Left kidney (tissue), 2 donors: Measurements from ENCODE around the gene PSG1. TPM values are rescaled to one million over a fixed set of nuclear protein-coding genes. Genes with fewer than 3 reads are reported as not detected.
"Not testable (repeated sequence)": the region's sequence is repeated elsewhere in the genome, so short reads cannot be mapped to it uniquely, and the experiment has no call there.

Experiments
- DNase-seq: peaks from one replicate; pipeline ENCODE4 v3.0.0-alpha.2; 2013
- polyA plus RNA-seq: library from polyadenylated mRNA; unstranded; fragments of 120-200 nt; gene quantifications from one replicate; pipeline ENCODE4 v1.2.1, GENCODE V29; 2013; ENCODE audit not compliant: insufficient read length

Gene PSG1
- polyA plus RNA-seq, 1 donor: not detected

GRCh38 chr19:42881279-42881678 is 1.8 kb upstream of the PSG1 start:
- not testable (repeated sequence) for DNase-seq

DNA sequence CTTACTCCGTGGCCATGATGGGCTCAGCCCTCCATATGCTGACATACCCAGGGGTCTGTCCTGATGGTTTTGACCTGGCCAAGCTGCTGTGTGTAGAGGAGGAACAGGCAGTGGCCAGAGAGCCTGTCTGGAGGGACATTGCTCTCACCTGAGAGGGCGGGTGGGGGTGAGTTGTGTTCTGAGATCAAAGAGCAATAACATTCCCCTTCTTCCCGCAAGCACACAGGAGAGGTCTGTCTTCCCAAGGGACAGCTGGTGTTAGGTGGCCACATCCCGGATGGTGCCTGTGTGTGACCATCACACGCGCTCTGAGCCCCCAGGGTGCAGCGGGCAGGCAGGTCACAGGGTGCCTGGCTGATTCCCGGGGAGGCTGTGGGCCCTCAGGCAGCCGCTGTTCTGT is 1.1 kb upstream of the PSG1 start:
- DNase-seq: not testable (repeated sequence)

GRCh38 chr19:42876596-42876995 is 2.9 kb downstream of the PSG1 start:
- DNase-seq: not testable (repeated sequence)

- not testable (repeated sequence) for DNase-seq
Observed at GRCh38 chr19:42875881-42876280, 3.6 kb downstream of the PSG1 start.

DNA sequence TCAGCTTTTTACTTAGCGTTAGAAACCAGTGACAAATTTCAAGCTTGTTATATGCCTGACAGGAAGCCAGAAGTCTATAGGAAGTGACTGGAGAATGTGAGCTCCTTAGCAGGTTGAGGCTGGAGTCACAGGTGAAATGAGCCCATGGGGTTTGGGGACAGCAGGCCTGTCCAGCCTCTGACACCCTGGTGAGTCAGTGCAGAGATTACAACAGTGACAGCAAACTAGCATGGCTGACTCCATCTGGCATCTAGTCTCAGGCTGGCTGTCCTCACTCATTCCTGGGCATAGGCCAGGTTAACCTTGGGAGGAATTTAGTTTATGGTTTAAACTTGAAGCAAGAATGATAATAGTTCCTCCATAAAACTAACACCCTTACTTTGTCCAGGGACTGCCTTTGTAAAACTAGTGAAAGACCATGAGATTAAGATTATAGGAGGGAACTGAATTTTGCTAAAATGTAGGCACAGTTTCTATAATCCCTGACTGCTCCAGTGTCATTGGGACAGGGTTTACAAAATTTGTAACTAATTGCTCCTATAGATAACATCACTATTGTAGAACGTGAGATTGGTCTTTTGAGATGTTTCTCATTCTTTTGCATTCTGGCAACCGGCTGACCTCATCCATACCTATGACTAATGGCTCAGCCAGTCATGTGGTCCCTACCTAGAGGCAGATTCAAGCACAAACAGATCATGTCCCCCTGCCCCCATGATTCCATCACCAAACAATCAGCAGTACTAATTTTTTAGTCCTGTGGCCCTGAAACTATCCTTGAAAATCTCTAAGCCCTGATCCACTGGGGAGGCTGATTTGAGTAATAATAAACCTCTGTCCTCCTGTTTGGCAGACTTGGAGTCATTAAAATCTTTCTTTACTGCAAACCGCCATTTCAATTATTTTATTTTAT is 4.4 kb downstream of the PSG1 start:
- not testable (repeated sequence) for DNase-seq

DNA sequence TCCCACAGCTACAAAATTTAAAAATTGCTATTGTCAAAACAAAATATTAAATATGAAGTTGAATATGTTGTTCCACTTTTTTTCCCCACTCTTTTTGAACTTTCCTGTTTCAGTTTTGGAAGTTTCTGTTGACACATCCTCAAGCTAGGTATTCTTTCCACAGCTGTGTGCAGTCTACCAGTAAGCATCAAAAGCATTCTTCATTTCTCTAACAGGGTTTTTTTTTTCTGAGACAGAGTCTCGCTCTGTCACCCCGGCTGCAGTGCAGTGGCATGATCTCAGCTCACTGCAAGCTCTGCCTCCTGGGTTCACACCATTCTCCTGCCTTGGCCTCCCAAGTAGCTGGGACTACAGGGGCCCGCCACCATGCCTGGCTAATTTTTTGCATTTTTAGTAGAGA is 5.4 kb downstream of the PSG1 start:
- not testable (repeated sequence) for DNase-seq

GRCh38 chr19:42872608-42873007 is 6.9 kb downstream of the PSG1 start:
- DNase-seq: no peak

DNA sequence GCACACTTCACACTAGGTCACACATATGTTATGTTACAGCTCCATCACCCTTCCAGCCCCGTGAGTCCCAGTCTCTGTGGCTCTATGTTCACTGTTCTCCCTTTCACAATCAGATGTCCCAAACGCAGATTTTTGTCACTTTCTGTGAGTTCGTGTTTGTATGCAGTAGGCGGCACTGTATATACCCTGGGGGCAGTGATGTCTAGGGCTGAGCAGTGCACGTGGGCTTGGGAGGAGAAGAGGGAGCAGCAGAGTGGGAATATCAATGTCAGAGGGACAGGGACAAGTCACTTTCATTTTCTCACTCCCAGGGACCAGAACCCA is 22.0 kb downstream of the PSG1 start:
- no peak for DNase-seq

DNA sequence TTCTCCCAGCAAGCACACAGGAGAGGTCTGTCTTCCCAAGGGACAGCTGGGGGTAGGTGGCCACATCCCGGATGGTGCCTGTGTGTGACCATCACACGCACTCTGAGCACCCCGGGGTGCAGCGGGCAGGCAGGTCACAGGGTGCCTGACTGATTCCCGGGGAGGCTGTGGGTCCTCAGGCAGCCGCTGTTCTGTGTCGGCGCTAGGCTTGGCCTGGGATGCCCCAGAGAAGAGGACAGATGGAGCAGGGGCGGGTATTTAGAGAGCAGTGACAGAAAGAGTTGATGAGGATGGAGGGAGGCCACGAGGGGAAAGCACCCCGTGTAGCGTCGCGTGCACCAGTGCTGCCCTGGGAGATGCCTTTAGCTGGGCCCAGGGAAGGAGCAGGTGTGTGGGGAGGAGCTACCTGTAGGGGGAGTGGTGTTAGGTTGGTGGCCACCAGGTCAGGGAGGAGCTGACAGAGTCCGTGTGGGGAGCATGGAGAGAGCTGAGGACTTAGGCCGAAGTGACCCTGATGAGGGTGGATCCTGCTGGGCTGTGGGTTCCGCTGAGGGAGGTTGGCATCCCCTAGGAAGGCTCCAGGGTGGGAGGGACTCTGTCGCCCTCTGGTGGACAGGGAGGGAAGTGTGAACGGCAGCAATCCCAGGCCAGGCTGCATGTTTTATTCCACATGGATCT is 22.5 kb downstream of the PSG1 start:
- DNase-seq: not testable (repeated sequence)

GRCh38 chr19:42854745-42855144 is 24.8 kb downstream of the PSG1 start:
- DNase-seq: not testable (repeated sequence)

DNA sequence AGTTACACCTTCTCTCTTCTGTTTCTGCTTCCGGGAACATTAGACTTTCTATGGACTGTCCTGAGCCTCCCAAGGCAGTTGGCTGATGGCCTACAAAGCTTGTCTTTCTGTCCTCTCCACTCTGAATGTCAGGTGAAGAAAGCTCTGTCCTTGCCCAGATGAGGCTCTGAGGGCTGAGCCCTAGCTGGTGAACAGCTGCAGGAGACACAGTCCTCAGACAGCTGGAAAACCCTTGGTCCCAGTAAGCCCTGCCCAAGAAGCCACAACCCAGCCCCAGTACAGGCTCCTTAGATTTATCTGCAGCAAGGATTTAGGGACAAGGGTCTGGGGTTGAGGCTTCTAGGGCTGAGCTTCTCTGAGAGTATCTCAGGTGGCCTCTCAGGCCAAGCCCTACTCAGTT is 26.3 kb downstream of the PSG1 start:
- not testable (repeated sequence) for DNase-seq

DNA sequence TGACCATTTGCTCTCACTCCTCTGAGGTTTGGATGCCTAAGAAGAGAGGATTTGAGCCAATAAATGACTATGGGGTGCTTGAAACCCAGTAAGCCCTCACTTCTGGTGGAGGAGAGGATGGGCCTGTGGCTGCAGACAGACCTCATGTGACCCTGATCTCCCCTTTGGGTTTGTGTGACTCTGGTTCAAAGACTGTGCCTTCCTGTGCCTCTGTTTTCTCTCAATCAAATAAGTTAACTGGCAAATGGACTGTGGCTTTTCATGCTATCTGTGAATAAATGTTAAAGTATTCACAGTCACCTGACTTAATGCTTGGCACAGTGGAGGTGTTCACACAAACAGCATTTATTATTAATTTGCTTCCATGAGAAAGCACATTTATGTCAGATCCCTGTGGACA is 26.7 kb downstream of the PSG1 start:
- DNase-seq: not testable (repeated sequence)

DNA sequence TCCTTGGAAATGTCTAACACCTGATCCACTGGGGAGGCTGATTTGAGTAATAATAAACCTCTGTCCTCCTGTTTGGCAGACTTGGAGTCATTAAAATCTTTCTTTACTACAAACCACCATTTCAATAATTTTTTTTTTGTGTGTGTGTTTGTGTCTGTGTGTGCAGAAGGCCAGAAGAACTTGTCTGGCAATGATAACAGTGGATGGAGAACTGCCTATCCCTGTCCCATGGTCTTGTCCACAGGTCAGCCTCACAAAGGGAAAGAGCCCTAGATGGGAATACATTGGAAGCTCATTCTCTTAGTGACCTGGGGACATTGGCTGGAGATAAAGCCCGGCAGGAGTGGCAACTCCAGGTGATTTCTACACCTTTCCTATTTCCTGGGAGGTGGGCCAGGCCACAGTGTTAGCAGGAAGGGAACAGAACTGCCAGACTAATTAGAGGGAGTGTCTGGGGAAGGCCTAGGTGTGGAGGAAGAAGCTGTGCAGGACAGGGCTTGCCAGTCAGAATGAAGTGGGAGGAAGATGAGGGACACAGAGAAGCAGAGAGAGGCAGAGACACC is 27.7 kb downstream of the PSG1 start:
- not testable (repeated sequence) for DNase-seq

GRCh38 chr19:42850981-42851717 is 28.4 kb downstream of the PSG1 start:
- DNase-seq: no peak

DNA sequence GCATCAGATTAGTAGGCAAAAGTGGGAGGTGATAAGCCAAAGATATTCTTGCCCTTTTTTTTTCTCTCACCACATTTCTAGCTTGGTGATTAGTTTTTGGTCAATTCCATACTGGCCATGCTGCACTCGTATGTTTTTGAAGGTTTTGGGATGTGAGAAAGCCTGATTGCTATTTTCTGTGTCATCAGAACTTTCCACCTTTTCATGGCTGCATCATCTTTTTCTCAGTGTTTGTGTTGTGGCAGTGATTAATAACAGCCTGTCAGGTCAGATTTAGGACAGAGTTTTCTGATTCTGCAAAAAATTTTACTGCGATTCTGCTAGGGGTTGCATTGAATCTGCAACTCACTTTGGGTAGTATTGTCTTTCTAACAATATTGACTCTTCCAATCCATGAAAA is 32.9 kb downstream of the PSG1 start:
- DNase-seq: no peak

GRCh38 chr19:42843631-42844030 is 35.9 kb downstream of the PSG1 start:
- DNase-seq: not testable (repeated sequence)

DNA sequence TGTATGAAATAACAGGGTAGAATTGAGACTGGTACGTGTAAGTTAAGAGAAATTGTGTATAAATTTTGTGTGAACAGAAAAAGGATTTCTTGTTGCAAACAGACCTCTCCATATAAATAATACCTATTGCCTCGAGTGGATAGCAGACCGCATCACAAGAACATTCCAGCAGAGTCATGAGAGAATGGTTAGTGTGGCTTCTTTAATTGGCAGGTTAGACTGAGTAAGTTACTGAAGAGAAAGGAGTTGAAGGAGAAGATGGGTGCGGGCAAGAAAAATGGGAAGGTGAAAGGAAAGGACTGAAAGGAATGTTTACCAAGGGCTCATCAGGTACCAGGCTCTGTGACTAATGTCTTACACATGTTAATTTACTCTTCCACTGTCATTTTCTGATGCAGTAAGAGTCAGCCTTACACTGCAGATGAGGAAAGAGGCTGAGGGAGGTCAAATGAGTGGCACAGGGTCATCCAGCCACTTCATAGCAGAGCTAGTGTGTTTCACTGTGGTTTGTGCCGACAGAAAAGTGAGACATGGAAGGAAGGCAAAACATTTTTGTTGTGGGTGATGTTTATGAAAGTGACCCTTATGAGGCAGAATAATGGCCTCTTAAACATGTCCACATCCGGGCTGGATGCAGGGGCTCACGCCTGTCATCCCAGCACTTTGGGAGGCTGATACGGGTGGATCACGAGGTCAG is 46.6 kb downstream of the PSG1 start:
- DNase-seq: not testable (repeated sequence)

DNA sequence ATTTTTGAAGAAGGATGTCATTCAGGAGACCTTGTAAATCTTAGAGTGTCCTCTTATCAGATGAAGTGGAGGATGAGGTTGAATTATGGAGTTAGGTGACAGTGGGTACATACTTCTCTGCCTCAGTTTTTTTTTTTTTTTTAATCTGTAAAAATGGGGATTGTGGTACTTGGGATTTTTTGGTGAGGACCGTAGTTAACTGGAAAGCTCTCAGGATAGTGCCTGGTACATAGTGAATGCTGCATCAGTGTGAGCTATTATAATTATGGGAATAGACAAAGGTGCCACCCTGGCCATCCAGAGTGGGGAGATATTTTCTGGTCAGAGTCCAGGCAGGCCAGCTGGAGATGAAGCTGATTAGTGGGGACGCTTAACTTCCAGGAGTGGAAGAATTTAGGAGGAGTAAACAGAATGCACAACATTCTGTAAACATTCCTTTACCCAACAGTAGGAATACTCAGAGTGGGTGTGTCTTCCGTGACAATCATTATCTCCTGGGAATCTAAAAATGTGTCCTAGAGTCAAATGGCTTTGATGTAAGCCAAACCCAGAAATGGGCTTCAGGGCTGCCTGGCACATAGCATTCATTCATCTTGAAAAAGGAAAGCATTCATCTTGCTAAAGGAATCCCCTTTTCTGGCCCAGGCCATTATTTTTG is 47.4 kb downstream of the PSG1 start:
- not testable (repeated sequence) for DNase-seq

DNA sequence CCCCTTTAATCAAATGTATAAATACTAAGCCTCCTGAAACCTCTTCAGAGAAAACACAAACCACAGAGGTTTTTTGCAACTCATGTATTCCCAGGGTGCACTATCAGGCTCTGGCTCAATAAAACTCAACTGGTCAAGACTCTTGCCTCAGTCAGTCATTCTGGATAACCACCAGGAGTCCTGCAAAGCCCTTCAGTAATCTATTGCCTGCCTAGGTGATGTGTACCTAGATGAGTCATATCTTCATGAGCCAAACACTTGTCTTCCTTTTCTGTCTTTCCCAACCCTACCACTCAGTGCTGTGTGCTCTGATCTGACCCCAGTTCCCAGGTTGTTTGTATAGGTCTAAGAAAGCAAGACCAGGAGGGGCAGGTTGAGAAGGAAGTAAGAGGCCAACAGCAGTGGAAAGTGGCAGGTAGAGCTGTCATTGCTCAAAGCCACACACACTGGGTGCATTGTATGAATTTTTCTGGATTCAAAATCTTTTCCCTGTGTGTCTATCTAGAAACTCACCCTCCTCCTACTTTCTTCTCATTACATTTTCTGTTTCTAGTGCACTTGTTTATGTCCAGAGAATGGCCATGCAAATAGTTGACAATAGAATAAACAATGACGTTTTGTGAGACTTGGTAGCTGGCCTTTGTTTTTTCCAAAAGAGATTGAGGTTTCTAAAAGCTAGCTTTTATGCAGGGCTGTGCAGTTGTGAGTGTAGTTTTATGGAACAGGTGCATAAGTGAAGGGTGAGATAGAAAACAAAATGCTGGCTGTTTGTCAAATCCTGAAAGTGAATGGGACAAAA is 48.1 kb downstream of the PSG1 start:
- no peak for DNase-seq

GRCh38 chr19:42821306-42821977 is 58.1 kb downstream of the PSG1 start:
- DNase-seq: peak; percentile 0
